Measurements from ENCODE around the gene ANGEL1. TPM values are rescaled to one million over a fixed set of nuclear protein-coding genes. Genes with fewer than 3 reads are reported as not detected.

Gene ANGEL1
- total RNA-seq, 1 donor from 2014 or later: 22.6 TPM

- Mint-ChIP-seq H3K9me3 (ENCODE audit: unreplicated experiment) (no peaks in the 10 kb centered on the region), H3K4me1 (ENCODE audit: unreplicated experiment) (peaks cover 63% of the 10 kb centered on the region), H3K4me3 (ENCODE audit: unreplicated experiment) (peak overlapping the region; percentile 71), H3K27me3 (ENCODE audit: unreplicated experiment) (peaks cover 21% of the 10 kb centered on the region), H3K27ac (ENCODE audit: unreplicated experiment) (peak overlapping the region; percentile 92), H3K36me3 (ENCODE audit: low read depth, unreplicated experiment) (peaks cover 22% of the 10 kb centered on the region)
- DNase-seq (ENCODE audit: low spot score): no peak
- no peak for TF ChIP-seq CTCF (IDR thresholded peaks at IDR 0.05; ENCODE audit: unreplicated experiment)
Observed at GRCh38 chr14:76774821-76775694, 37.6 kb downstream of the ANGEL1 start.

GRCh38 chr14:76773956-76774820 is 38.5 kb downstream of the ANGEL1 start:
- Mint-ChIP-seq H3K27ac (ENCODE audit: unreplicated experiment) (peak overlapping the region; percentile 75), H3K36me3 (ENCODE audit: low read depth, unreplicated experiment) (peaks cover 26% of the 10 kb centered on the region), H3K9me3 (ENCODE audit: unreplicated experiment) (no peaks in the 10 kb centered on the region), H3K4me1 (ENCODE audit: unreplicated experiment) (peaks cover 67% of the 10 kb centered on the region), H3K4me3 (ENCODE audit: unreplicated experiment) (no peak overlapping the region), H3K27me3 (ENCODE audit: unreplicated experiment) (peaks cover 21% of the 10 kb centered on the region)
- no peak for DNase-seq (ENCODE audit: low spot score)
- no peak for TF ChIP-seq CTCF (IDR thresholded peaks at IDR 0.05; ENCODE audit: unreplicated experiment)

- no peaks in the 10 kb centered on the region for H3K9me3 Mint-ChIP-seq (ENCODE audit: unreplicated experiment)
- peak overlapping the region; percentile 74 for H3K27ac Mint-ChIP-seq (ENCODE audit: unreplicated experiment)
- H3K36me3 Mint-ChIP-seq (ENCODE audit: low read depth, unreplicated experiment): peaks cover 27% of the 10 kb centered on the region
- TF ChIP-seq CTCF (IDR thresholded peaks at IDR 0.05; ENCODE audit: unreplicated experiment): no peak
- peaks cover 18% of the 10 kb centered on the region for H3K27me3 Mint-ChIP-seq (ENCODE audit: unreplicated experiment)
- peaks cover 73% of the 10 kb centered on the region for H3K4me1 Mint-ChIP-seq (ENCODE audit: unreplicated experiment)
- DNase-seq (ENCODE audit: low spot score): no peak
- H3K4me3 Mint-ChIP-seq (ENCODE audit: unreplicated experiment): no peak overlapping the region
Observed at GRCh38 chr14:76773188-76773885, 39.3 kb downstream of the ANGEL1 start.

- peaks cover 17% of the 10 kb centered on the region for H3K27me3 Mint-ChIP-seq (ENCODE audit: unreplicated experiment)
- peaks cover 26% of the 10 kb centered on the region for H3K36me3 Mint-ChIP-seq (ENCODE audit: low read depth, unreplicated experiment)
- peaks cover 75% of the 10 kb centered on the region for H3K4me1 Mint-ChIP-seq (ENCODE audit: unreplicated experiment)
- H3K27ac Mint-ChIP-seq (ENCODE audit: unreplicated experiment): peak overlapping the region; percentile 94
- no peak for TF ChIP-seq CTCF (IDR thresholded peaks at IDR 0.05; ENCODE audit: unreplicated experiment)
- H3K9me3 Mint-ChIP-seq (ENCODE audit: unreplicated experiment): no peaks in the 10 kb centered on the region
- peak overlapping the region; percentile 47 for H3K4me3 Mint-ChIP-seq (ENCODE audit: unreplicated experiment)
- peak; percentile 71 for DNase-seq (ENCODE audit: low spot score)
Observed at GRCh38 chr14:76772300-76773187, 40.1 kb downstream of the ANGEL1 start.
